ENCODE results near the gene TTLL10. TPM values are rescaled to one million over a fixed set of nuclear protein-coding genes. Genes with fewer than 3 reads are reported as not detected.

Gene TTLL10
- polyA plus RNA-seq, 2 of the 4 experiments (the other 2 are of a cell fraction), result not detected

GRCh38 chr1:1149416-1149815, 24.3 kb upstream of the TTLL10 start:
- POLR2A ChIA-PET, result no interaction called here

More at GRCh38 chr1:1149416-1149815, 24.3 kb upstream of the TTLL10 start:
- ATAC-seq, result no peak
- no peaks in the 10 kb centered on the region for H3K9me3 ChIP-seq
- FAIRE-seq, result no peak
- DNase-seq (ENCODE audit: low read depth in 1 of 2, low spot score in 1 of 2), result no peak
- no peak overlapping the region for H3K27ac ChIP-seq
- CTCF ChIA-PET, result interaction anchor here (2.8 kb wide), 1 partner anchor 27 kb away, joined by 11 read pairs; no protein-coding TSS in a partner anchor
- H3K4me3 ChIP-seq, result no peak overlapping the region
- TF ChIP-seq HOXA7 (CRISPR knock-in tag; IDR thresholded peaks at IDR 0.05) (no peak), HDAC2 (IDR thresholded peaks at IDR 0.05) (no peak), ESRRA (IDR thresholded peaks at IDR 0.05; ENCODE audit: borderline replicate concordance, low read length) (no peak), ZNF302 (CRISPR knock-in tag; IDR thresholded peaks at IDR 0.05) (no peak), CHD4 (IDR thresholded peaks at IDR 0.05; ENCODE audit: borderline replicate concordance) (no peak), ATOH8 (CRISPR knock-in tag; IDR thresholded peaks at IDR 0.05; ENCODE audit: low read depth) (no peak), BCL3 (IDR thresholded peaks at IDR 0.05) (no peak), PHF8 (IDR thresholded peaks at IDR 0.05; ENCODE audit: borderline replicate concordance, low read depth) (no peak), HMGXB4 (CRISPR knock-in tag; IDR thresholded peaks at IDR 0.05; ENCODE audit: borderline replicate concordance) (no peak), ZFP36 (IDR thresholded peaks at IDR 0.05; ENCODE audit: borderline replicate concordance, partially characterized antibody) (no peak), MAZ (IDR thresholded peaks at IDR 0.05; ENCODE audit: borderline replicate concordance, low read depth, low read length) (no peak), MYC (IDR thresholded peaks at IDR 0.05; ENCODE audit: borderline replicate concordance, low read length) (no peak), EP300 (IDR thresholded peaks at IDR 0.05) (no peak), ZC3H11A (IDR thresholded peaks at IDR 0.05) (no peak), SMC3 (IDR thresholded peaks at IDR 0.05) (no peak), MAX (IDR thresholded peaks at IDR 0.05) (no peak), E2F6 (IDR thresholded peaks at IDR 0.05; ENCODE audit: borderline replicate concordance, low read depth) (no peak), EHMT2 (IDR thresholded peaks at IDR 0.05; ENCODE audit: low read depth) (no peak), REST (IDR thresholded peaks at IDR 0.05) (no peak)
- H3K4me2 ChIP-seq, result no peak overlapping the region
- WGBS (ENCODE audit: missing lambda C conversion rate), result 90% methylated on average over 3 of the region's 15 CpGs
- H3K4me1 ChIP-seq, result no peaks in the 10 kb centered on the region
